CD4-positive, alpha-beta memory T cell (primary cell): ENCODE measurements around the gene NARS2. TPM values are rescaled to one million over a fixed set of nuclear protein-coding genes. Genes with fewer than 3 reads are reported as not detected.
A peak's percentile ranks its signal among the peaks of the same experiment; 100 is the strongest.

Source experiments
- CTCF ChIA-PET: fragments of 350-600 bp; sonication (Branson Sonifier 250); formaldehyde crosslinking; loops from one replicate; lab custom pipeline; 2021; ENCODE audit warnings: inconsistent platforms; ENCODE audit not compliant: partially characterized antibody; lab: Charles Lee
- POLR2A ChIA-PET: fragments of 350-600 bp; sonication (Branson Sonifier 250); formaldehyde crosslinking; loops from one replicate; lab custom pipeline; 2021; ENCODE audit not compliant: partially characterized antibody; lab: Charles Lee
- DNase-seq, 5 donors: peaks; one replicate each; pipeline versions ENCODE4 v3.0.0 to v3.0.0-alpha.2; 2020 to 2022; ENCODE audit warnings: mixed read lengths in 1 of 5
- H3K27ac ChIP-seq: one replicate; pipeline ENCODE4 v1.7.0; 2013; ENCODE audit warnings: low read depth, low read length
- H3K27me3 ChIP-seq: 2 replicates; pipeline ENCODE4 v1.7.0; 2013; ENCODE audit warnings: mild to moderate bottlenecking, low read length, moderate library complexity; ENCODE audit not compliant: insufficient read depth
- H3K36me3 ChIP-seq: 2 replicates; pipeline ENCODE4 v1.7.0; 2013; ENCODE audit warnings: mild to moderate bottlenecking, low read length, moderate library complexity; ENCODE audit not compliant: insufficient read depth
- H3K4me1 ChIP-seq: 2 replicates; pipeline ENCODE4 v1.7.0; 2013; ENCODE audit warnings: mild to moderate bottlenecking, low read length, moderate library complexity; ENCODE audit not compliant: insufficient read depth
- H3K4me3 ChIP-seq, 2 donors: one replicate each; pipeline ENCODE4 v1.7.0; 2013; ENCODE audit warnings: low read length in 2 of 2, mild to moderate bottlenecking in 1 of 2
- H3K9me3 ChIP-seq, 2 donors: one replicate each; pipeline ENCODE4 v1.7.0; 2013; ENCODE audit warnings: low read length in 2 of 2, control low read depth in 1 of 2; ENCODE audit not compliant: control insufficient read depth in 1 of 2
- H3K27ac Mint-ChIP-seq, 7 donors: one replicate each; pipeline ENCODE4 v1.8.0; 2020 to 2021; ENCODE audit warnings: mixed read lengths in 7 of 7, mild to moderate bottlenecking in 6 of 7, inconsistent platforms in 3 of 7, moderate library complexity in 3 of 7
- H3K27me3 Mint-ChIP-seq, 2 donors: one replicate each; pipeline ENCODE4 v1.8.0; 2020 to 2021; ENCODE audit warnings: mixed read lengths in 2 of 2
- H3K36me3 Mint-ChIP-seq, 2 donors: one replicate each; pipeline ENCODE4 v1.8.0; 2020 to 2021; ENCODE audit warnings: mixed read lengths in 2 of 2, inconsistent platforms in 1 of 2, mild to moderate bottlenecking in 1 of 2
- H3K4me1 Mint-ChIP-seq, 4 donors: one replicate each; pipeline ENCODE4 v1.8.0; 2020 to 2021; ENCODE audit warnings: mixed read lengths in 4 of 4, mild to moderate bottlenecking in 1 of 4
- H3K4me3 Mint-ChIP-seq, 8 donors: one replicate each; pipeline ENCODE4 v1.8.0; 2020 to 2021; ENCODE audit warnings: mixed read lengths in 8 of 8, mild to moderate bottlenecking in 7 of 8, moderate library complexity in 6 of 8, inconsistent platforms in 3 of 8
- H3K9me3 Mint-ChIP-seq, 8 donors: one replicate each; pipeline ENCODE4 v1.8.0; 2020 to 2021; ENCODE audit warnings: mixed read lengths in 8 of 8, mild to moderate bottlenecking in 5 of 8, inconsistent platforms in 3 of 8, moderate library complexity in 1 of 8
- intact Hi-C: fragments of 100-400 bp; cut with micrococcal nuclease; formaldehyde crosslinking; loops from one replicate; pipeline ENCODE4 v1.15.1; 2023
- polyA plus RNA-seq, 2 donors: library from polyadenylated mRNA; unstranded; fragments of 300-500 nt; fragmentation: Illumina TruSeq; gene quantifications; one replicate each; pipeline ENCODE4 v1.2.3, GENCODE V29; 2021
- total RNA-seq, 2 experiments: library from RNA; stranded (reverse); gene quantifications; one replicate each; pipeline ENCODE4 v1.2.3, GENCODE V29; 2021

Gene NARS2
- total and polyA plus RNA-seq, 4 experiments from 2014 or later, result 14.3 to 18.4 (median 16.7) TPM

GRCh38 chr11:78595436-78596130, 20.9 kb upstream of the NARS2 start:
- Mint-ChIP-seq H3K4me1 (peaks cover 0 to 9% (median under 1%) of the 10 kb centered on the region in 4 donors), H3K4me3 (no peak overlapping the region), H3K27me3 (peaks cover 2 to 18% of the 10 kb centered on the region in 2 donors), H3K36me3 (no peaks in the 10 kb centered on the region), H3K27ac (no peak overlapping the region), H3K9me3 (peaks cover 0 to 5% (median 0%) of the 10 kb centered on the region in 8 donors)
- H3K27me3 ChIP-seq, result no peaks in the 10 kb centered on the region
- no peak for DNase-seq
- H3K27ac ChIP-seq, result no peak overlapping the region
- H3K4me1 ChIP-seq, result no peaks in the 10 kb centered on the region
- intact Hi-C loops, result no loop called here
- H3K9me3 ChIP-seq, result no peaks in the 10 kb centered on the region
- H3K36me3 ChIP-seq, result no peaks in the 10 kb centered on the region
- no peak overlapping the region for H3K4me3 ChIP-seq
- POLR2A ChIA-PET, result no interaction called here
- CTCF ChIA-PET, result interaction anchor here (1.4 kb wide), 1 partner anchor 31 kb away, joined by 4 read pairs; no protein-coding TSS in a partner anchor

- ChIA-PET POLR2A (no interaction called here), CTCF (no interaction called here)
- Histone ChIP-seq H3K9me3 (no peaks in the 10 kb centered on the region), H3K27ac (no peak overlapping the region), H3K27me3 (no peaks in the 10 kb centered on the region), H3K4me1 (no peaks in the 10 kb centered on the region), H3K36me3 (no peaks in the 10 kb centered on the region), H3K4me3 (no peak overlapping the region)
- no peak for DNase-seq
- intact Hi-C loops, result no loop called here
- Mint-ChIP-seq H3K36me3 (no peaks in the 10 kb centered on the region), H3K4me1 (peaks cover 0 to 9% (median under 1%) of the 10 kb centered on the region in 4 donors), H3K4me3 (peak overlapping the region in 1 of 8 donors; percentile 53), H3K27ac (no peak overlapping the region), H3K27me3 (peaks cover 0 to 15% of the 10 kb centered on the region in 2 donors), H3K9me3 (peaks cover 0 to 5% (median 0%) of the 10 kb centered on the region in 8 donors)
Observed at GRCh38 chr11:78594814-78595213, 20.1 kb upstream of the NARS2 start.

DNA sequence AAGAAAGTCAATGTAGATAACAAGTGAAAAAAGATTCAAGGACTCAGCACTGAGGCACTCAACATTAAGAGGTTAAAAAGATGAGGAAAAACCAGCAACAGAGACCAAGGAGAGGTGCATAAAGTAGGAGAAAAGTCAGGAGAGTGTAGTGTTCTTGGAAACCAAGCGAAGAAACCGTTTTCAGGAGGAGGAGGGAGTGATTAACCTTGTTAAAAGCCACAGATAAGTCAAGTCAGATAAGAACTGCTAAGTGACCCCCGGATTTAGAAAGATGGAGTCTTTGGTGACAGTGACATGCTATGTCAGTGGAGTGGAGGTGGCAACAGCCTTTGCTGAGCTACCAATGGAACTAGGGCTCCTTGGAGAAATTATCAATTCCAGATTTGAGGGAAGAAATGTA, 13.9 kb upstream of the NARS2 start:
- peaks cover 7 to 10% of the 10 kb centered on the region in 2 donors for H3K36me3 Mint-ChIP-seq
- intact Hi-C loops, result no loop called here
- no peaks in the 10 kb centered on the region for H3K36me3 ChIP-seq
- peaks cover 2 to 25% (median 16%) of the 10 kb centered on the region in 8 donors for H3K9me3 Mint-ChIP-seq
- H3K27me3 Mint-ChIP-seq, result peaks cover 5 to 12% of the 10 kb centered on the region in 2 donors
- H3K27ac ChIP-seq, result no peak overlapping the region
- no peaks in the 10 kb centered on the region for H3K27me3 ChIP-seq
- ChIA-PET CTCF (no interaction called here), POLR2A (interaction anchor here (1.1 kb wide), 1 partner anchor 14 kb away, joined by 3 read pairs; the partner anchor contains the start of gene NARS2)
- H3K4me3 ChIP-seq, result no peak overlapping the region
- H3K4me3 Mint-ChIP-seq, result no peak overlapping the region
- peaks cover 2 to 3% of the 10 kb centered on the region in 2 donors for H3K9me3 ChIP-seq
- H3K27ac Mint-ChIP-seq, result no peak overlapping the region
- DNase-seq, result no peak
- peaks cover 0 to 2% (median 0%) of the 10 kb centered on the region in 4 donors for H3K4me1 Mint-ChIP-seq
- H3K4me1 ChIP-seq, result no peaks in the 10 kb centered on the region

- Mint-ChIP-seq H3K36me3 (peaks cover 7 to 10% of the 10 kb centered on the region in 2 donors), H3K4me3 (no peak overlapping the region), H3K27me3 (peaks cover 5 to 12% of the 10 kb centered on the region in 2 donors), H3K4me1 (no peaks in the 10 kb centered on the region), H3K9me3 (peaks cover 2 to 35% (median 24%) of the 10 kb centered on the region in 8 donors), H3K27ac (peak overlapping the region in 1 of 7 donors; percentile 1)
- no peak overlapping the region for H3K4me3 ChIP-seq
- no peak for DNase-seq
- peaks cover 2 to 3% of the 10 kb centered on the region in 2 donors for H3K9me3 ChIP-seq
- no peaks in the 10 kb centered on the region for H3K27me3 ChIP-seq
- H3K4me1 ChIP-seq, result no peaks in the 10 kb centered on the region
- intact Hi-C loops, result no loop called here
- H3K36me3 ChIP-seq, result no peaks in the 10 kb centered on the region
- POLR2A ChIA-PET, result no interaction called here
- H3K27ac ChIP-seq, result no peak overlapping the region
- CTCF ChIA-PET, result interaction anchor here (0.8 kb wide), 1 partner anchor 29 kb away, joined by 3 read pairs; no protein-coding TSS in a partner anchor
Observed at GRCh38 chr11:78587446-78587845, 12.8 kb upstream of the NARS2 start.

- ChIA-PET POLR2A (no interaction called here), CTCF (interaction anchor here (0.8 to 2.0 kb wide), 3 partner anchors 12 to 28 kb away, joined by 3 to 8 read pairs (median 7); partner anchors contain the start of gene NARS2)
- peaks cover 5 to 12% of the 10 kb centered on the region in 2 donors for H3K27me3 Mint-ChIP-seq
- Histone ChIP-seq H3K27me3 (no peaks in the 10 kb centered on the region), H3K9me3 (peaks cover 2 to 3% of the 10 kb centered on the region in 2 donors), H3K4me1 (no peaks in the 10 kb centered on the region), H3K36me3 (no peaks in the 10 kb centered on the region), H3K27ac (no peak overlapping the region), H3K4me3 (no peak overlapping the region)
- peak in 4 of 5 donors; percentile 4 to 19 (median 9) for DNase-seq
- H3K27ac Mint-ChIP-seq, result no peak overlapping the region
- intact Hi-C loops, result no loop called here
- H3K36me3 Mint-ChIP-seq, result peaks cover 7 to 10% of the 10 kb centered on the region in 2 donors
- H3K9me3 Mint-ChIP-seq, result peaks cover 2 to 41% (median 26%) of the 10 kb centered on the region in 8 donors
- H3K4me3 Mint-ChIP-seq, result no peak overlapping the region
- no peaks in the 10 kb centered on the region for H3K4me1 Mint-ChIP-seq
Observed at GRCh38 chr11:78586452-78587046, 11.9 kb upstream of the NARS2 start.

DNA sequence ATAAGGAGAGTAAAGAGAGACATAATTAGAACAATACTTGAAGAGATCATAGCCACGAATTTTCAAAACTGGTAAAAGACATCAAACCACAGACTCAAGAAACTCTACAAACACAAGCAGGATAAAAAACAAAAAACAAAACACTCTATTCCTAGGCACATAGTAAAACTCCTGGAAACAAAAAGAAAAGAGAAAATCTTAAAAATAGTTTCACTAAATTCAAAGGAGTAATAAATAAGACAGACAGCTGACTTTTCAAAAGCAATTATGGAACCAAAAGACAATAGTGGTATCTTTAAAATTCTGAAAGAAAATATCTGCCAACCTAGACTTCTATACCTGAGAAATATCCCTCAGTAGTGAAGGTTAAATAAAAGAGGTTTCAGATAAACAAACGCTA, 9.2 kb upstream of the NARS2 start:
- Mint-ChIP-seq H3K27me3 (peaks cover 5 to 15% of the 10 kb centered on the region in 2 donors), H3K4me1 (no peaks in the 10 kb centered on the region), H3K9me3 (peaks cover 4 to 44% (median 27%) of the 10 kb centered on the region in 8 donors), H3K4me3 (no peak overlapping the region), H3K36me3 (peaks cover 10 to 11% of the 10 kb centered on the region in 2 donors), H3K27ac (no peak overlapping the region)
- intact Hi-C loops, result no loop called here
- H3K27ac ChIP-seq, result no peak overlapping the region
- no peak for DNase-seq
- peaks cover 2 to 3% of the 10 kb centered on the region in 2 donors for H3K9me3 ChIP-seq
- H3K4me1 ChIP-seq, result no peaks in the 10 kb centered on the region
- H3K4me3 ChIP-seq, result no peak overlapping the region
- ChIA-PET CTCF (no interaction called here), POLR2A (no interaction called here)
- H3K36me3 ChIP-seq, result no peaks in the 10 kb centered on the region
- H3K27me3 ChIP-seq, result no peaks in the 10 kb centered on the region

DNA sequence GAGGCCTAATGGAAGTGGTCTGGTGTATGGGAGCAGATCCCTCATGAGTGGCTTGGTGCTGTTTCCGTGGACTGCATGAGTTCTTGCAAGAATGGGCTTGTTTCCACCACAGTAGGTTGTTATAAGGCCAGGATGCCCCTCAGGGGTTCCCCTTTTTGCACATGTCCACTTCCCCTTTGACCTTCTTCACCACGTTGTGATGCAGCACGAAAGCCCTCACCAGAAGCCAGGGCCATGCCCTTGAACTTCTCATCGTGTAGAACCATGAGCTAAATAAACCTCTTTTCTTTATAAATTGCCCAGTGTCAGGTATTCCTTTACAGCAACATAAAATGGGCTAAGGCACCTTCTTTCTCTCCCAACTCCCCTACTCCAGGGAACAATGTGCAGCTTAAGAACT, 2.8 kb upstream of the NARS2 start:
- H3K4me1 Mint-ChIP-seq, result peaks cover 12 to 32% (median 18%) of the 10 kb centered on the region in 4 donors
- H3K36me3 Mint-ChIP-seq, result peaks cover 4 to 10% of the 10 kb centered on the region in 2 donors
- Histone ChIP-seq H3K9me3 (no peaks in the 10 kb centered on the region), H3K4me1 (peaks cover 24% of the 10 kb centered on the region), H3K36me3 (no peaks in the 10 kb centered on the region), H3K27me3 (no peaks in the 10 kb centered on the region), H3K27ac (no peak overlapping the region), H3K4me3 (no peak overlapping the region)
- no peak for DNase-seq
- POLR2A ChIA-PET, result no interaction called here
- no peak overlapping the region for H3K4me3 Mint-ChIP-seq
- H3K27me3 Mint-ChIP-seq, result peaks cover 0 to 3% of the 10 kb centered on the region in 2 donors
- H3K9me3 Mint-ChIP-seq, result peaks cover 0 to 12% (median 4%) of the 10 kb centered on the region in 8 donors
- CTCF ChIA-PET, result interaction anchor here (1.1 kb wide), 1 partner anchor 13 kb away, joined by 3 read pairs; no protein-coding TSS in a partner anchor
- no peak overlapping the region for H3K27ac Mint-ChIP-seq
- intact Hi-C loops, result no loop called here
